Amniotic epithelial cell (primary cell): Measurements from ENCODE around the gene ELAC1.
A peak's percentile ranks its signal among the peaks of the same experiment; 100 is the strongest.

ENCODE experiments used
- DNase-seq: peaks from one replicate; pipeline ENCODE4 v3.0.0-alpha.2; 2010; ENCODE audit warnings: low read depth

Gene ELAC1

GRCh38 chr18:51017140-51017879, 49.5 kb downstream of the ELAC1 start:
- DNase-seq = no peak

GRCh38 chr18:51020536-51020935, 52.7 kb downstream of the ELAC1 start:
- DNase-seq = no peak

- DNase-seq = no peak
Observed at GRCh38 chr18:51021226-51021965, 53.6 kb downstream of the ELAC1 start.

- DNase-seq = no peak
Observed at GRCh38 chr18:51025512-51025911, 57.7 kb downstream of the ELAC1 start.

- DNase-seq = no peak
Observed at GRCh38 chr18:51028201-51028805, 60.5 kb downstream of the ELAC1 start.

GRCh38 chr18:51029378-51029693, 61.5 kb downstream of the ELAC1 start:
- DNase-seq = no peak

- peak; percentile 91 for DNase-seq
Observed at GRCh38 chr18:51029694-51030536, 62.1 kb downstream of the ELAC1 start, which contains the start of gene SMAD4. SMAD4 (plus strand) TSS chr18:51030213; CDS start chr18:51047047, 16,834 bp downstream.

- DNase-seq = peak; percentile 36
Observed at GRCh38 chr18:51030537-51031258, 62.9 kb downstream of the ELAC1 start.

GRCh38 chr18:51032193-51032592, 64.4 kb downstream of the ELAC1 start:
- no peak for DNase-seq

- DNase-seq = no peak
Observed at GRCh38 chr18:51037230-51037629, 69.4 kb downstream of the ELAC1 start.
